Transverse colon (tissue), 4 donors: Measurements from ENCODE around the gene KIF25. TPM values are rescaled to one million over a fixed set of nuclear protein-coding genes. Genes with fewer than 3 reads are reported as not detected.
A peak's percentile ranks its signal among the peaks of the same experiment; 100 is the strongest.

Experiments used
- DNase-seq: peaks from one replicate; pipeline ENCODE4 v3.0.0-alpha.2; 2019
- H3K27ac ChIP-seq, 4 donors: fragments of 200-600 bp; sonication (generic); 2 replicates each; pipeline ENCODE4 v1.5.1; 2016 to 2018; ENCODE audit warnings: inconsistent platforms in 4 of 4
- H3K27me3 ChIP-seq: fragments of 200-600 bp; sonication (generic); 2 replicates; pipeline ENCODE4 v1.5.1; 2017; ENCODE audit warnings: inconsistent platforms
- H3K36me3 ChIP-seq, 4 donors: fragments of 200-600 bp; sonication (generic); 2 replicates each; pipeline ENCODE4 v1.5.1; 2017 to 2019; ENCODE audit warnings: inconsistent platforms in 4 of 4
- H3K4me1 ChIP-seq, 4 donors: fragments of 200-600 bp; sonication (generic); 2 replicates each; pipeline ENCODE4 v1.5.1; 2017 to 2020; ENCODE audit warnings: inconsistent platforms in 4 of 4
- H3K4me3 ChIP-seq, 4 donors: fragments of 200-600 bp; sonication (generic); 1 replicate in 1 of 4; 2 replicates in 3 of 4; pipeline versions ENCODE4 v1.5.1 to v1.6.1; 2017 to 2019; ENCODE audit warnings: inconsistent platforms in 4 of 4
- H3K9me3 ChIP-seq, 2 donors: fragments of 200-600 bp; sonication (generic); 2 replicates each; pipeline ENCODE4 v1.5.1; 2017 to 2019; ENCODE audit warnings: inconsistent platforms in 2 of 2
- CTCF ChIP-seq, 5 experiments: fragments of 200-600 bp in 3 of 5; fragments of 450-650 bp in 2 of 5; sonication (generic) in 3 of 5; IDR thresholded peaks; 1 replicate in 2 of 5; 2 replicates in 3 of 5; pipeline ENCODE4 v1.5.1; 2016 to 2017; ENCODE audit warnings: antibody characterized with exemption in 5 of 5, inconsistent platforms in 3 of 5, mild to moderate bottlenecking in 2 of 5, moderate library complexity in 1 of 5
- EP300 ChIP-seq: sonication (generic); formaldehyde crosslinking; IDR thresholded peaks from one replicate; pipeline ENCODE4 v1.6.1; 2017; ENCODE audit warnings: antibody characterized with exemption, low read depth
- POLR2A ChIP-seq: fragments of 450-650 bp; IDR thresholded peaks from one replicate; pipeline ENCODE4 v1.6.1; 2016; ENCODE audit warnings: antibody characterized with exemption, mild to moderate bottlenecking, moderate library complexity
- POLR2AphosphoS5 ChIP-seq, 3 donors: sonication (generic); formaldehyde crosslinking; IDR thresholded peaks; one replicate each; pipeline ENCODE4 v1.6.1; 2016; ENCODE audit warnings: antibody characterized with exemption in 3 of 3
- WGBS, 2 donors: methylation state at CpG; one replicate each; pipeline ENCODE4 v1.1.5; 2018; ENCODE audit warnings: low coverage in 1 of 2; 5-methylcytosine and 5-hydroxymethylcytosine counted together
- in situ Hi-C, 4 donors: fragments of 200-750 bp; cut with MboI; loops; one replicate each; pipeline versions ENCODE4 v1.15.0 to v1.15.1; 2017; ENCODE audit warnings: low sequenced_read_pairs in 3 of 4, low pct_ligation_motif_present in 1 of 4, low pct_unique_long_range_greater_than_20kb in 1 of 4
- intact Hi-C: fragments of 100-400 bp; cut with DNase I; formaldehyde crosslinking; loops from one replicate; pipeline ENCODE4 v1.15.1; 2023; ENCODE audit warnings: low total_unique reads
- total RNA-seq, 4 donors: library from RNA; depleted of rRNA; stranded (reverse); fragments of >200 nt; gene quantifications; one replicate each; pipeline ENCODE4 v1.1.0, GENCODE V29; 2016

The KIF25 gene
- total RNA-seq, 4 donors from 2014 or later = not detected

GRCh38 chr6:168088161-168089053 is 90.9 kb downstream of the KIF25 start:
- Histone ChIP-seq H3K36me3 (no peaks in the 10 kb centered on the region), H3K4me1 (peaks cover 12 to 29% (median 24%) of the 10 kb centered on the region in 4 donors), H3K9me3 (no peaks in the 10 kb centered on the region), H3K27ac (peak overlapping the region in 3 of 4 donors; percentile 32 to 51 (median 45)), H3K27me3 (no peaks in the 10 kb centered on the region), H3K4me3 (no peak overlapping the region)
- whole genome bisulfite sequencing, 2 donors = 47 to 80% methylated on average over 1 to 12 of the region's 20 CpGs
- in situ Hi-C loops = no loop called here
- peak; percentile 70 for DNase-seq
- intact Hi-C loops = no loop called here
- TF ChIP-seq POLR2A (no peak), POLR2AphosphoS5 (IDR thresholded peaks at IDR 0.05) (no peak), CTCF (IDR thresholded peaks at IDR 0.05) (no peak), EP300 (no peak)

- TF ChIP-seq POLR2AphosphoS5 (IDR thresholded peaks at IDR 0.05) = no peak
- TF ChIP-seq CTCF (IDR thresholded peaks at IDR 0.05) = no peak
- no peak for TF ChIP-seq EP300
- no peak for TF ChIP-seq POLR2A
- 83% methylated on average over 34 of the region's 34 CpGs; no CpG with 5 or more reads in 1 of the 2 donors for WGBS, 2 donors
Measured at GRCh38 chr6:168089186-168090063, 92.0 kb downstream of the KIF25 start.

GRCh38 chr6:168090064-168090690 is 92.7 kb downstream of the KIF25 start:
- H3K9me3 ChIP-seq = no peaks in the 10 kb centered on the region
- no peaks in the 10 kb centered on the region for H3K36me3 ChIP-seq
- no peak overlapping the region for H3K27ac ChIP-seq
- peaks cover 12 to 29% (median 24%) of the 10 kb centered on the region in 4 donors for H3K4me1 ChIP-seq
- WGBS, 2 donors = 63 to 80% methylated on average over 5 to 16 of the region's 16 CpGs
- H3K27me3 ChIP-seq = no peaks in the 10 kb centered on the region
- intact Hi-C loops = no loop called here
- no peak overlapping the region for H3K4me3 ChIP-seq
- in situ Hi-C loops = no loop called here
- no peak for DNase-seq
- no peak for TF ChIP-seq POLR2A
- TF ChIP-seq POLR2AphosphoS5 (IDR thresholded peaks at IDR 0.05) = no peak
- TF ChIP-seq EP300 = no peak
- TF ChIP-seq CTCF (IDR thresholded peaks at IDR 0.05) = no peak

More at GRCh38 chr6:168089186-168090063, 92.0 kb downstream of the KIF25 start:
- H3K9me3 ChIP-seq = no peaks in the 10 kb centered on the region
- H3K27ac ChIP-seq = no peak overlapping the region
- intact Hi-C loops (no loop called here), in situ Hi-C loops (no loop called here)
- H3K4me1 ChIP-seq = peaks cover 12 to 29% (median 24%) of the 10 kb centered on the region in 4 donors
- no peak overlapping the region for H3K4me3 ChIP-seq
- no peak for DNase-seq
- H3K27me3 ChIP-seq = no peaks in the 10 kb centered on the region
- no peaks in the 10 kb centered on the region for H3K36me3 ChIP-seq
